ENCODE measurements around the gene ASIC2. TPM values are rescaled to one million over a fixed set of nuclear protein-coding genes. Genes with fewer than 3 reads are reported as not detected.
A peak's percentile ranks its signal among the peaks of the same experiment; 100 is the strongest.

The ASIC2 gene
- total and polyA plus RNA-seq, 2 donors (not counting 3 experiments of a cell fraction or from before 2014, with no cell fraction given) = not detected

DNA sequence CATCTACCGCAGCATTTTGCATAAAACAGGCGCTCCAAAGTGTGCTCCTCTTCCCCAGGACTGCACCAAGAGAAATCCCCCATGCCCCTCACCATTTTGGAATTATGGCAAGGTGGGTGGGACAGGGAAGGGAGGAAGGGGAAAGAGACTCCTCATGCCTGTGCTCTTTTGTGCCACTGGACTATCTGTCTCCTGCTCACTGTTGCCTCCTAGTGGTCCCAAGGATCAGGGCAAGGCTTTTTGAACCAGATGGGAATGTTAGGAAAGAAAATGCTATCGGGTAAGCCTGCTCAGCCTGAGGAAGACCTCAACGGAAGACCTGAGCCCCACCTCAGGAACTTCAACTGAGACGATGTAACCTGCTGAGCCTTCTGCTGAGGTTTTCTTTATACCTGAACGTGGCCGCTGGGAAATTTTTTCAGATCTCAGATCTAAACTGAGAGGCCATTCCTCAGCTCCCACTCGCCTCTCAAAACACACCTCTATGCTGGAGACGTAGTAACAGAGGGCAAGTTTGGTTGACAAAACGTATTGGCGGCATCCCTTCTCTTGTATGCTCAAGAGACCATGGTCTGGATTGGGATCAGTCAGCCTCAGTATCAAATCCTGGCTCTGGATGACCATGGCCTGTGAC lies 243.2 kb downstream of the ASIC2 start:
- peak; percentile 32 for DNase-seq (ENCODE audit: low read depth, low spot score)

More for the DNA sequence above, 243.2 kb downstream of the ASIC2 start:
- Histone ChIP-seq H3K4me2 (ENCODE audit: insufficient read depth, low read length) (no peak overlapping the region), H3K27me3 (ENCODE audit: control insufficient read depth in 2 of 2, insufficient read depth in 2 of 2, low read length in 2 of 2) (no peaks in the 10 kb centered on the region), H3K9me3 (replicated peaks; ENCODE audit: control insufficient read depth, insufficient read depth, low read length) (no peaks in the 10 kb centered on the region), H3K4me3 (replicated peaks in 1 of 3; ENCODE audit: insufficient read depth in 1 of 3, low read depth in 1 of 3, low read length in 3 of 3) (no peak overlapping the region), H3K27ac (ENCODE audit: insufficient read depth, low read depth, low read length) (no peak overlapping the region), H3K79me2 (ENCODE audit: control insufficient read depth, insufficient read depth, low read length) (no peaks in the 10 kb centered on the region), H3K9me1 (replicated peaks; ENCODE audit: control insufficient read depth, extremely low read depth, insufficient read depth, low read length) (no peaks in the 10 kb centered on the region), H2AFZ (ENCODE audit: low read depth, low read length) (no peak overlapping the region), H3K36me3 (ENCODE audit: control insufficient read depth in 2 of 2, extremely low read depth in 1 of 2, insufficient read depth in 2 of 2, low read length in 2 of 2) (no peaks in the 10 kb centered on the region), H4K20me1 (replicated peaks; ENCODE audit: control insufficient read depth, extremely low read depth, insufficient read depth, low read length) (no peaks in the 10 kb centered on the region), H3K4me1 (ENCODE audit: control insufficient read depth, extremely low read depth, insufficient read depth, low read length) (no peaks in the 10 kb centered on the region), H3K9ac (replicated peaks; ENCODE audit: extremely low read depth, insufficient read depth, low read length) (no peak overlapping the region)
- ChIA-PET POLR2A (no interaction called here), CTCF (interaction anchor here (0.7 kb wide), 1 partner anchor 242 kb away, joined by 3 read pairs; no protein-coding TSS in a partner anchor)
- TF ChIP-seq, protein P1, sequence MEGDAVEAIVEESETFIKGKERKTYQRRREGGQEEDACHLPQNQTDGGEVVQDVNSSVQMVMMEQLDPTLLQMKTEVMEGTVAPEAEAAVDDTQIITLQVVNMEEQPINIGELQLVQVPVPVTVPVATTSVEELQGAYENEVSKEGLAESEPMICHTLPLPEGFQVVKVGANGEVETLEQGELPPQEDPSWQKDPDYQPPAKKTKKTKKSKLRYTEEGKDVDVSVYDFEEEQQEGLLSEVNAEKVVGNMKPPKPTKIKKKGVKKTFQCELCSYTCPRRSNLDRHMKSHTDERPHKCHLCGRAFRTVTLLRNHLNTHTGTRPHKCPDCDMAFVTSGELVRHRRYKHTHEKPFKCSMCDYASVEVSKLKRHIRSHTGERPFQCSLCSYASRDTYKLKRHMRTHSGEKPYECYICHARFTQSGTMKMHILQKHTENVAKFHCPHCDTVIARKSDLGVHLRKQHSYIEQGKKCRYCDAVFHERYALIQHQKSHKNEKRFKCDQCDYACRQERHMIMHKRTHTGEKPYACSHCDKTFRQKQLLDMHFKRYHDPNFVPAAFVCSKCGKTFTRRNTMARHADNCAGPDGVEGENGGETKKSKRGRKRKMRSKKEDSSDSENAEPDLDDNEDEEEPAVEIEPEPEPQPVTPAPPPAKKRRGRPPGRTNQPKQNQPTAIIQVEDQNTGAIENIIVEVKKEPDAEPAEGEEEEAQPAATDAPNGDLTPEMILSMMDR (IDR thresholded peaks at IDR 0.05; ENCODE audit: extremely low read depth in 1 of 2, insufficient read depth in 1 of 2, low read depth in 1 of 2, low read length in 2 of 2) = peak; percentile 85 to 92
- TF ChIP-seq JUN (IDR thresholded peaks at IDR 0.05; ENCODE audit: borderline replicate concordance, insufficient read depth, insufficient read length, low read depth) = no peak
- dilution Hi-C loops (cut with MboI; ENCODE audit: extremely low pct_ligation_motif_present, low sequenced_read_pairs) = no loop called here
- peak; percentile 69 for FAIRE-seq
- BruUV-seq (replicated peaks) = no TSS peak
- intact Hi-C loops (cut with micrococcal nuclease) = no loop called here

Data from endothelial cell of umbilical vein (primary cell).